CD4-positive, alpha-beta T cell treated with Interleukin-12 subunit alpha and Interleukin-12 subunit beta, for 1 hour (primary cell): Measurements from ENCODE around the gene ACP7.
A peak's percentile ranks its signal among the peaks of the same experiment; 100 is the strongest.
"Not testable (repeated sequence)": the region's sequence is repeated elsewhere in the genome, so short reads cannot be mapped to it uniquely, and the experiment has no call there.

Source experiments
- DNase-seq: peaks from one replicate; pipeline ENCODE4 v3.0.0-alpha.2; 2020

The ACP7 gene

GRCh38 chr19:39110263-39110967, 26.2 kb downstream of the ACP7 start:
- peak; percentile 72 for DNase-seq

GRCh38 chr19:39111593-39112199, 27.5 kb downstream of the ACP7 start:
- DNase-seq: no peak

- DNase-seq: no peak
Observed at GRCh38 chr19:39112338-39112890, 28.2 kb downstream of the ACP7 start.

GRCh38 chr19:39113199-39113598, 29.0 kb downstream of the ACP7 start:
- DNase-seq: no peak

GRCh38 chr19:39115105-39115847, 31.1 kb downstream of the ACP7 start:
- no peak for DNase-seq

- not testable (repeated sequence) for DNase-seq
Observed at GRCh38 chr19:39117023-39117422, 32.9 kb downstream of the ACP7 start.

- no peak for DNase-seq
Observed at GRCh38 chr19:39119830-39120229, 35.7 kb downstream of the ACP7 start.

- DNase-seq: no peak
Observed at GRCh38 chr19:39122934-39123731, 39.0 kb downstream of the ACP7 start.

- no peak for DNase-seq
Observed at GRCh38 chr19:39124136-39124764, 40.1 kb downstream of the ACP7 start.

GRCh38 chr19:39125199-39125553, 41.0 kb downstream of the ACP7 start:
- DNase-seq: no peak

- peak; percentile 97 for DNase-seq
Observed at GRCh38 chr19:39125554-39126311, 41.6 kb downstream of the ACP7 start, which contains the start of gene PAK4. TSS of gene PAK4 (plus strand) at chr19:39125786. CDS start at chr19:39169554, 43,768 bp downstream.

GRCh38 chr19:39126312-39127187, 42.4 kb downstream of the ACP7 start:
- no peak for DNase-seq

- no peak for DNase-seq
Observed at GRCh38 chr19:39127812-39128515, 43.8 kb downstream of the ACP7 start.

GRCh38 chr19:39128516-39129079, 44.4 kb downstream of the ACP7 start:
- no peak for DNase-seq

GRCh38 chr19:39129116-39129515, 44.9 kb downstream of the ACP7 start:
- no peak for DNase-seq

GRCh38 chr19:39130337-39131254, 46.4 kb downstream of the ACP7 start:
- no peak for DNase-seq

GRCh38 chr19:39131255-39131755, 47.1 kb downstream of the ACP7 start:
- DNase-seq: no peak

GRCh38 chr19:39132344-39132969, 48.3 kb downstream of the ACP7 start:
- no peak for DNase-seq
